SJCRH30 (cell line): ENCODE measurements around the gene TMEM272. TPM values are rescaled to one million over a fixed set of nuclear protein-coding genes. Genes with fewer than 3 reads are reported as not detected.

Experiments used
- DNase-seq, 2 experiments: peaks; one replicate each; pipeline ENCODE4 v3.0.0-alpha.2; 2015 to 2020
- H3K27ac ChIP-seq: fragments of 250-450 bp; sonication (Bioruptor Pico); 2 replicates; pipeline ENCODE4 v1.5.1; 2020; ENCODE audit warnings: mild to moderate bottlenecking, moderate library complexity
- H3K27me3 ChIP-seq: fragments of 250-450 bp; sonication (Bioruptor Pico); 2 replicates; pipeline ENCODE4 v1.5.1; 2020; ENCODE audit warnings: mild to moderate bottlenecking, moderate library complexity
- H3K36me3 ChIP-seq: fragments of 250-450 bp; sonication (Bioruptor Pico); 2 replicates; pipeline ENCODE4 v1.5.1; 2020; ENCODE audit warnings: mild to moderate bottlenecking, moderate library complexity
- H3K4me1 ChIP-seq: fragments of 250-450 bp; sonication (Bioruptor Pico); 2 replicates; pipeline ENCODE4 v1.5.1; 2020; ENCODE audit warnings: mild to moderate bottlenecking, moderate library complexity
- H3K4me3 ChIP-seq: fragments of 250-450 bp; sonication (Bioruptor Pico); 2 replicates; pipeline ENCODE4 v1.5.1; 2020; ENCODE audit warnings: mild to moderate bottlenecking, moderate library complexity
- H3K9me3 ChIP-seq: fragments of 250-450 bp; sonication (Bioruptor Pico); replicated peaks from 2 replicates; pipeline ENCODE4 v1.5.1; 2020; ENCODE audit warnings: mild to moderate bottlenecking, moderate library complexity
- total RNA-seq: library from RNA; depleted of rRNA; stranded (reverse); fragments of >200 nt; shearing (Covaris generic); gene quantifications from 2 replicates; pipeline ENCODE4 v1.2.3, GENCODE V29; 2014

Gene TMEM272
- total RNA-seq, 1 experiment from 2014 or later, result not detected

- no peaks in the 10 kb centered on the region for H3K4me1 ChIP-seq
- H3K27ac ChIP-seq, result no peak overlapping the region
- no peak for DNase-seq
- no peaks in the 10 kb centered on the region for H3K36me3 ChIP-seq
- H3K27me3 ChIP-seq, result no peaks in the 10 kb centered on the region
- no peak overlapping the region for H3K4me3 ChIP-seq
- H3K9me3 ChIP-seq, result no peaks in the 10 kb centered on the region
Observed at GRCh38 chr13:51865838-51866237, 20.9 kb upstream of the TMEM272 start.

- Histone ChIP-seq H3K9me3 (no peaks in the 10 kb centered on the region), H3K36me3 (no peaks in the 10 kb centered on the region), H3K27me3 (no peaks in the 10 kb centered on the region), H3K4me1 (no peaks in the 10 kb centered on the region), H3K4me3 (no peak overlapping the region), H3K27ac (no peak overlapping the region)
- peak; percentile 15 to 40 for DNase-seq
Observed at GRCh38 chr13:51862957-51863356, 18.0 kb upstream of the TMEM272 start.

- Histone ChIP-seq H3K27ac (no peak within 1 kb of the TSS), H3K27me3 (no peaks in the 10 kb centered on the region), H3K4me1 (no peaks in the 10 kb centered on the region), H3K4me3 (no peak within 1 kb of the TSS), H3K9me3 (no peaks in the 10 kb centered on the region), H3K36me3 (no peaks in the 10 kb centered on the region)
- no peak for DNase-seq
Observed at GRCh38 chr13:51861723-51862300, 16.8 kb upstream of the TMEM272 start, which contains the start of gene CCDC70. CCDC70 (plus strand) TSS chr13:51861969; CDS start chr13:51865412, 3,443 bp downstream.

GRCh38 chr13:51858433-51859247 is 13.7 kb upstream of the TMEM272 start:
- no peaks in the 10 kb centered on the region for H3K36me3 ChIP-seq
- no peaks in the 10 kb centered on the region; the same call in 1 of the 2 replicates for H3K9me3 ChIP-seq
- H3K4me3 ChIP-seq, result no peak overlapping the region
- H3K27me3 ChIP-seq, result no peaks in the 10 kb centered on the region
- no peak overlapping the region for H3K27ac ChIP-seq
- H3K4me1 ChIP-seq, result no peaks in the 10 kb centered on the region; the same call in 1 of the 2 replicates
- DNase-seq, result no peak

GRCh38 chr13:51856998-51857397 is 12.0 kb upstream of the TMEM272 start:
- H3K36me3 ChIP-seq, result no peaks in the 10 kb centered on the region
- H3K4me3 ChIP-seq, result no peak overlapping the region
- H3K9me3 ChIP-seq, result no peaks in the 10 kb centered on the region; the same call in 1 of the 2 replicates
- DNase-seq, result no peak
- H3K4me1 ChIP-seq, result no peaks in the 10 kb centered on the region; the same call in 1 of the 2 replicates
- H3K27me3 ChIP-seq, result no peaks in the 10 kb centered on the region
- H3K27ac ChIP-seq, result no peak overlapping the region

GRCh38 chr13:51856027-51856736 is 11.2 kb upstream of the TMEM272 start:
- Histone ChIP-seq H3K9me3 (no peaks in the 10 kb centered on the region; the same call in 1 of the 2 replicates), H3K27ac (no peak overlapping the region), H3K4me1 (no peaks in the 10 kb centered on the region; the same call in 1 of the 2 replicates), H3K27me3 (no peaks in the 10 kb centered on the region), H3K4me3 (no peak overlapping the region), H3K36me3 (no peaks in the 10 kb centered on the region)
- DNase-seq, result peak in 1 of 2 experiments; percentile 20

GRCh38 chr13:51849145-51850101 is 4.4 kb upstream of the TMEM272 start:
- H3K36me3 ChIP-seq, result no peaks in the 10 kb centered on the region
- DNase-seq, result peak; percentile 47 to 76
- H3K9me3 ChIP-seq, result no peaks in the 10 kb centered on the region
- no peak overlapping the region for H3K27ac ChIP-seq
- peaks cover 3% of the 10 kb centered on the region; the same call in 1 of the 2 replicates for H3K4me1 ChIP-seq
- no peaks in the 10 kb centered on the region for H3K27me3 ChIP-seq
- H3K4me3 ChIP-seq, result no peak overlapping the region

- Histone ChIP-seq H3K4me3 (no peak overlapping the region), H3K36me3 (no peaks in the 10 kb centered on the region), H3K4me1 (peaks cover 3% of the 10 kb centered on the region; the same call in 1 of the 2 replicates), H3K9me3 (no peaks in the 10 kb centered on the region), H3K27me3 (no peaks in the 10 kb centered on the region), H3K27ac (no peak overlapping the region)
- DNase-seq, result no peak
Observed at GRCh38 chr13:51848674-51849073, 3.7 kb upstream of the TMEM272 start.

- Histone ChIP-seq H3K9me3 (no peaks in the 10 kb centered on the region), H3K36me3 (no peaks in the 10 kb centered on the region), H3K4me1 (peaks cover 3% of the 10 kb centered on the region; the same call in 1 of the 2 replicates), H3K4me3 (no peak overlapping the region), H3K27me3 (no peaks in the 10 kb centered on the region), H3K27ac (no peak overlapping the region)
- DNase-seq, result no peak
Observed at GRCh38 chr13:51846756-51847155, 1.8 kb upstream of the TMEM272 start.

GRCh38 chr13:51845574-51846318 is 769 bp upstream of the TMEM272 start:
- DNase-seq, result peak in 1 of 2 experiments; percentile 13
- Histone ChIP-seq H3K36me3 (no peaks in the 10 kb centered on the region), H3K27ac (peak overlapping the region; percentile 15; the same call in 1 of the 2 replicates), H3K27me3 (no peaks in the 10 kb centered on the region), H3K9me3 (no peaks in the 10 kb centered on the region), H3K4me3 (peak overlapping the region; percentile 55), H3K4me1 (peaks cover 3% of the 10 kb centered on the region; the same call in 1 of the 2 replicates)

GRCh38 chr13:51843529-51843928 is 1.4 kb downstream of the TMEM272 start:
- H3K27ac ChIP-seq, result no peak overlapping the region
- H3K27me3 ChIP-seq, result no peaks in the 10 kb centered on the region
- H3K9me3 ChIP-seq, result no peaks in the 10 kb centered on the region
- H3K4me1 ChIP-seq, result no peaks in the 10 kb centered on the region; the same call in 1 of the 2 replicates
- H3K36me3 ChIP-seq, result no peaks in the 10 kb centered on the region
- DNase-seq, result no peak
- no peak overlapping the region for H3K4me3 ChIP-seq

GRCh38 chr13:51841732-51842131 is 3.2 kb downstream of the TMEM272 start:
- H3K4me3 ChIP-seq, result no peak overlapping the region
- H3K4me1 ChIP-seq, result no peaks in the 10 kb centered on the region
- H3K27ac ChIP-seq, result no peak overlapping the region
- no peaks in the 10 kb centered on the region for H3K36me3 ChIP-seq
- H3K9me3 ChIP-seq, result no peaks in the 10 kb centered on the region
- no peaks in the 10 kb centered on the region for H3K27me3 ChIP-seq
- no peak for DNase-seq

- no peaks in the 10 kb centered on the region for H3K9me3 ChIP-seq
- no peak overlapping the region for H3K27ac ChIP-seq
- H3K4me1 ChIP-seq, result no peaks in the 10 kb centered on the region
- no peaks in the 10 kb centered on the region for H3K36me3 ChIP-seq
- no peak for DNase-seq
- H3K27me3 ChIP-seq, result no peaks in the 10 kb centered on the region
- H3K4me3 ChIP-seq, result no peak overlapping the region
Observed at GRCh38 chr13:51840917-51841316, 4.1 kb downstream of the TMEM272 start.
